NB4 (cell line): Measurements from ENCODE around the gene IGSF21.

Source experiments
- MYC ChIP-seq: IDR thresholded peaks from 2 replicates; pipeline ENCODE4 v1.6.1; 2011; ENCODE audit warnings: low read depth, low read length
- POLR2A ChIP-seq: IDR thresholded peaks from 2 replicates; pipeline ENCODE4 v1.6.1; 2011; ENCODE audit warnings: mild to moderate bottlenecking; ENCODE audit not compliant: insufficient read length; ENCODE audit errors: extremely low read depth
- TF ChIP-seq, protein P1 (sequence below): IDR thresholded peaks from one replicate; pipeline ENCODE4 v1.5.1; 2012; ENCODE audit warnings: low read depth, low read length
- TF ChIP-seq, protein P2 (sequence below): IDR thresholded peaks from 2 replicates; pipeline ENCODE4 v1.6.1; 2011; ENCODE audit warnings: low read depth, low read length

GRCh38 chr1:18320051-18320450 lies 212.5 kb downstream of the IGSF21 start:
- TF ChIP-seq POLR2A = no peak
- TF ChIP-seq, protein P1, sequence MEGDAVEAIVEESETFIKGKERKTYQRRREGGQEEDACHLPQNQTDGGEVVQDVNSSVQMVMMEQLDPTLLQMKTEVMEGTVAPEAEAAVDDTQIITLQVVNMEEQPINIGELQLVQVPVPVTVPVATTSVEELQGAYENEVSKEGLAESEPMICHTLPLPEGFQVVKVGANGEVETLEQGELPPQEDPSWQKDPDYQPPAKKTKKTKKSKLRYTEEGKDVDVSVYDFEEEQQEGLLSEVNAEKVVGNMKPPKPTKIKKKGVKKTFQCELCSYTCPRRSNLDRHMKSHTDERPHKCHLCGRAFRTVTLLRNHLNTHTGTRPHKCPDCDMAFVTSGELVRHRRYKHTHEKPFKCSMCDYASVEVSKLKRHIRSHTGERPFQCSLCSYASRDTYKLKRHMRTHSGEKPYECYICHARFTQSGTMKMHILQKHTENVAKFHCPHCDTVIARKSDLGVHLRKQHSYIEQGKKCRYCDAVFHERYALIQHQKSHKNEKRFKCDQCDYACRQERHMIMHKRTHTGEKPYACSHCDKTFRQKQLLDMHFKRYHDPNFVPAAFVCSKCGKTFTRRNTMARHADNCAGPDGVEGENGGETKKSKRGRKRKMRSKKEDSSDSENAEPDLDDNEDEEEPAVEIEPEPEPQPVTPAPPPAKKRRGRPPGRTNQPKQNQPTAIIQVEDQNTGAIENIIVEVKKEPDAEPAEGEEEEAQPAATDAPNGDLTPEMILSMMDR = no peak
- no peak for TF ChIP-seq MYC
- TF ChIP-seq, protein P2, sequence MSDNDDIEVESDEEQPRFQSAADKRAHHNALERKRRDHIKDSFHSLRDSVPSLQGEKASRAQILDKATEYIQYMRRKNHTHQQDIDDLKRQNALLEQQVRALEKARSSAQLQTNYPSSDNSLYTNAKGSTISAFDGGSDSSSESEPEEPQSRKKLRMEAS = no peak
